Activated CD8-positive, alpha-beta memory T cell treated with anti-CD3 and anti-CD28 coated beads for 4 hours (primary cell): Measurements from ENCODE around the gene DNAJC22.

Experiments
- DNase-seq, 2 donors: peaks; one replicate each; pipeline ENCODE4 v3.0.0-alpha.2; 2020; ENCODE audit warnings: low read depth in 2 of 2

DNAJC22 gene

DNA sequence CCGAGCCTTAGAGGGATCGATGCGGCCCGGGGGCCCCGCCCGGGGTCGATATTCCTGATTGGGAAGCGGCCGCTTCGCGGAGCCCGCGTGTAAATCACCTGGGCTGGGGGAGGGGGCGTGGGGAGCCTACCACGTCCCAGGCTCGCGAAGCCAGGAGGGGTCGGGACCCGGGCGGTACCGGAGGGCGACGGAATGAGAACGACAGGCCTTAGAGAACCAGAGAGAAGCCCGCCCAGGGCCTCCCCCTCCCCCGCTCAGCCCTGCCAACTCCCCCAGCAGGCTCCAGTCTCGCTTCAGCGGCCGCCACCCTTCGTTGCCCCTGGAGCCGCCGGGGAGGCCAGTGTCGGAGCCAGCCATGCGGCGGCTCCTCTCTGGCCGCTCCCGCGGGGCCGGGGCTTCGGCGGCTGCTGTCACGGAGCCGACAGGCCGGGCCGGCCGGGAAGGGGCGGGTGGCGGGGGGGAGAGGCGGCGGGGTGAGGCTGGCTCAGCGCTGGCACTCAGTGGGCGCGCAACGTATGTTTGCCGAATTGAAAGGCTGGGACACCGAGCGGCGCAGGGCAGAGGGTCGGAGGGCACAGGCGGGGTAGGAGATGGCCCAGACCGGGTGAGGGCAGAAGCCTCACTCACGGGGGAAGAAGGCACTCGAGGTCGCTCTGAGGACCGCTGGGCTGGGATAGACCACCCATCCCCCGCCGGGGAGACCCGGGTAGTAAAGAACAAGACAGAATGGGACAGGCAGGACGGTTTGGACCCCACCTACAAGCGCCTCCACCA is 1.4 kb upstream of the DNAJC22 start:
- no peak for DNase-seq

DNA sequence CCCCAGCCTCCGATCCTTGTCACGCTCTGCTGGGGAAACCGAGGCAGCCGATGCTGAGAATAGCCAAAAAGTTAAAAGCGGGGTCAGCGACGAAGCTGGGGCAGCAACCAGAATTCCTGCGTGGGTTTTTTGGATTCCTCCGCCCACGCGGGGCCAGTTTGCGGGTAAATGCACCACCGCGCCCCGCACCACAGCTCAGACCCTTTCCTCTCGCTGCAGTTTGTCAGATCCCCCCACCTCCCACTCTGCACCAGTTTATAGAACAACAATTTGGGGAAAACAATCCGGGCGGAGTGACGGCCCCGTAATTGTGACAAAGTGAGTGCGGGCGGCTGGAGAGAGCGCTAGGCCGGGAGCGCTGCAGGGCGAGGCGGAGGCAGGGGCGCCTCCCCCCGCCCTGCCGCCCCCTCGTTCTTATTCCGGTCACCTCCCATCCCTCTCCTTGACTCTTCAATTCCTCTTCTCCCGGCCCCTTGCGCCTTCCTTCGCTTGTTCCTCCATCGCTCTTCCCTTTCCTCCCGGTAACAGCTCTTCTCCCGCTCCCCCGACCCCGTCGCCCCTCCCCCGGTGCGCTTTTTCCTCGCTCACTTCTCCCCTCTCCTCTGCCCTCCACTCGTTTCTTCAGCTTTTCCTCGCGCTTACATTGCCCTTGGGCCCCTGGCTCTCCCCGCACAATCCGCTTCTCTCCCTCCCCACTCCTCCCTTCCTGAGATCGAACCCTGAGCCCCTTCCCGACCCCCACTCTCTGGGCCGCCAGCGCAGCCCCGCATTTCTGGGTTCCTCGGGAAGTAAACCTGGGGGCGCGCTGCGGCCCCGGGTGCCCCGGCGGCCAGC is 646 bp upstream of the DNAJC22 start:
- no peak for DNase-seq

DNA sequence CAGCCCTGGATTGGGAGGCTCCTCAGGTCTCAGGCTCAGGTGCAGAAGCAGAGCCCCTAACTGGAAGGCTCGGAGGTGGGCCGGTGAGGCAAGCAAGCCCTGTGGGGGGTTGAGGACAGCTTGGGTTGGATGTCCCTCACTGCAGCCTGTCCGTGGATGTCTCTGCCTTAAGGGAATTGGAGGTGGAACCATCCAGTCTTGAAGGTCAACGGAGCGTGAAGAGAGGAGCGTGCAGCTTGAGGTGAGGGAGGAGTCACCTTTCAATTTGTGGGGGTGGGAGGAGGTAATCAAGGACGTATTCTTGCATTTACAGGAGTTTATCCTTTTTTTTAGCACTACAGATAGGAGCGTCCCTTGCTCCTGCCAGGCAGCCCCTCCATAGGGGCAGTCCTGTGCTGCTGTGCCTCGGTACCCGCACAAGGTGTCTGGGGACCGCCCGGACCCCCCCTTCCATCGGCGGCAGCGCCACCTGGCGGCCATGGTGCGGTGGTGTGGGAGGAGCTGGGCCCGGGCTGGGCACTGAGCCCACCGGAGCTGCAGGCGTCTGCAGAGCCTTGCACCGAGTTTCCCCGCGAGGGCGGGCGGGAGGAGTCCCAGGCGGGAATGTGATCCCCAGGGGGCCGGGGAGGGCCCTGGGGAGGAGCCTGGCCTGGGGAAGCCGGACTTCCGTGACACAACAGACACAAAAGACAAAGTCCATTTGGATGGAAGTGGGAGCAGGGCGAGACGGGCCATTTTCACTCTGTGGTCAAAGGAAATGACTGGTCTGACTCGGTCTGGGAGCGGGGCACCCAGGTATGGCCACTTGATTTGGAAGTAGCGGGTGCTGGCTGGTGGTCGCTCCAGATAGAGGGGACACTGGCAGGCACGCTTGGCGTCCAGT is 864 bp downstream of the DNAJC22 start:
- DNase-seq, result peak in 1 of 2 donors; percentile 54

DNA sequence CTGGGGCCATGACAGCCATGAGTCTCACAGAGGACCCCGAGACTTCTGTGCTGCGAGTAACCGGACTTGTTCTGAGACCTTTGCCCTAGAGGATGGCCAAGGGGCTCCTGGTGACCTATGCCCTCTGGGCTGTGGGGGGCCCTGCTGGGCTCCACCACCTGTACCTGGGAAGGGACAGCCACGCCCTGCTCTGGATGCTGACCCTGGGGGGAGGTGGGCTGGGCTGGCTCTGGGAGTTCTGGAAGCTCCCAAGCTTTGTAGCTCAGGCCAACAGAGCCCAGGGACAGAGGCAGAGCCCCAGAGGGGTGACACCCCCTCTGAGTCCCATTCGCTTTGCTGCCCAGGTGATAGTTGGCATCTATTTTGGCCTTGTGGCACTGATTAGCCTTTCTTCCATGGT is 2.1 kb downstream of the DNAJC22 start:
- DNase-seq, result no peak

DNA sequence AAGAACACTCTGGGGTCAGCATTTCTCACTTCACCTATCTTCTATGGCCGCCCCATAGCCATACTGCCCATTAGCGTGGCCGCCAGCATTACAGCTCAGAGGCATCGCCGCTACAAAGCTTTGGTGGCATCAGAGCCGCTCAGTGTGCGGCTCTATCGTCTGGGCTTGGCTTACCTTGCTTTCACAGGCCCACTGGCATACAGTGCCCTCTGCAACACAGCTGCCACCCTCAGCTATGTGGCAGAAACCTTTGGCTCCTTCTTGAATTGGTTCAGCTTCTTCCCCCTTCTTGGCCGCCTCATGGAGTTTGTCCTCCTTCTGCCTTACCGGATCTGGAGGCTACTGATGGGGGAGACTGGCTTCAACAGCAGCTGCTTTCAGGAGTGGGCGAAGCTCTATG is 2.6 kb downstream of the DNAJC22 start:
- DNase-seq, result no peak

DNA sequence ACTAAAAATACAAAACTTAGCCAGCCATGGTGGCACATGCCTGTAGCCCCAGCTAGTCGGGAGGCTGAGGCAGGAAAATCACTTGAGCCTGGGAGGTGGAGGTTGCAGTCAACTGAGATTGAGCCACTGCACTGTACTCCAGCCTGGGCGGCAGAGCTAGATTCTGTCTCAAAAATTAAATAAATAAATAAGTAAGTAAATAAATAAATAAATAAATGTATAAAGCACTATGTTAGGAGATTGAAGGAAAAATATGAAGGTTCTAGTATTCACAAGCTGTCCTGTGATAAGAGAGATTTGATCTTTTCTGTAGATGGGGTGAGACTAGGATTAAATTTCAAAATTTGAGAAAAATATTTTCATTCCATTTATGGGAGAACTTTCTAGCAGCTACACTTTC is 5.7 kb downstream of the DNAJC22 start:
- DNase-seq, result no peak

DNA sequence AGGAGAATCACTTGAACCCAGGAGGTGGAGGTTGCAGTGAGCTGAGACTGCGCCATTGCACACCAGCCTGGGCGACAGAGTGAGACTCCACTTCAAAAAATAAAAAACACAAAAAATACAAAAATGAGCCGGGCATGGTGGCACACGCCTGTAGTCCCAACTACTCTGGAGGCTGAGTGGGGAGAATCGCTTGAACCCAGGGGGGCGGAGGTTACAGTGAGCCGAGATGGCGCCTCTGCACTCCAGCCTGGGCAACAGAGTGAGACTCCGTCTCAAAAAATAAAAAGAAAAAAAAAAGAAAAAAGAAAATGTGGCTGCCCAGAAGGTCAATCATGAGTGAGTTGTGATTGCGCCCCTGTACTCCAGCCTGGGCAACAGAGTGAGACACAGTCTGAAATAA is 9.2 kb downstream of the DNAJC22 start:
- DNase-seq, result no peak

DNA sequence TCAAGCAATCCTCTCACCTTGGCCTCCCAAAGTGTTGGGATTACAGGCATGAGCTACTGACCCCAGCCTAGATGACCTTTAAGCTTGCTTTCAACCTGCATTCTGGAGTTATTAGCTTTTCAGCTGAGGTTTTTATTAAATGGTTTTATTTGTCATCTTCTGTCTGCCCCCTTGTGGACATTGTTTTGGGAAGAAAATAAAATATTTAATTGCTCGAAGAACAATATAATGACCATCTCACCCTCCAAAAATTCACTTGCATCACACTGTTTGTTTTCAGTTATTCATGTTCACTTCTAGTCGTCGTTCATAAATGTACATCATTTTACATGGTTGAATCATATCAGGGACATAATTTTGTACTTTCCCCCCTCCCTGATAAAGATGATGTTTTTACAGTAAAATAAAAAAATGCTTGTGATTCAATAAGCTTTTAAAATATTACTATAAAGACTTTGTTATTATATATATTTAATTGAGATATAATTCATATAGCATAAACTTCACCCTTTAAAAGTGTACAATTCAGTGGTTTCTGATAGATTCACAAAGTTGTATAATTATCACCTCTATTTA is 10.5 kb downstream of the DNAJC22 start:
- DNase-seq, result no peak

DNA sequence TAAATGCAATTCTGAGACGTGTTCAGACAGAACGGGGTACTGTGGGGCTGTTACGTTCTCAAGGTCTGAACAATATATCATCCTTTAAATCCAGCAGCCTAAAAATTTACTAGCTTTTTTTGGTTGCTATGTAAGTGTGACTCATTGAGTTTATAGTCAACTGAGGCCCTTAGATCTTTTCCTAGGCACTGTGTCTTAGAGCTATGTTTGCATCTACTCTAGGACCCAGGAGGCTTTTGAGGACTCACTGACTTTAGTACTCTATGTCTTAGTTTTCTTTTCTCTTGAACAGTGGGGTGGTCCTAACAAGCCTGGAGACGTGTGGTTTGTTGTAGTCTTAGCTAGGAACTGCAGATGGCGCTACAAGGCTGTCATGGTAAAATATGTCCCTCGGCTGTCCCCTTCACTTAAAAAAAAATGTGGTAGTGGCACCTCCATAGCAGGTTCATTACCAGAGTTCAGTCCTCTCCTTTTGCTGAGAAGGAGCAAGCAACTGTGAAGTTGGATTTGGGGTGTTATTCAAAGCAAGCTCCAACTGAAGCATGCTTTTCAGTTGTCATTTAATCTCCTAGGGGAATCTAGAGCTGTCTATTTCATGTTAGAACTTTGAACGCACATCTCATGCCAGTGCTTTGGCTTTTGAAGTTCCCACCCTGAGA is 11.9 kb downstream of the DNAJC22 start:
- DNase-seq, result no peak

DNA sequence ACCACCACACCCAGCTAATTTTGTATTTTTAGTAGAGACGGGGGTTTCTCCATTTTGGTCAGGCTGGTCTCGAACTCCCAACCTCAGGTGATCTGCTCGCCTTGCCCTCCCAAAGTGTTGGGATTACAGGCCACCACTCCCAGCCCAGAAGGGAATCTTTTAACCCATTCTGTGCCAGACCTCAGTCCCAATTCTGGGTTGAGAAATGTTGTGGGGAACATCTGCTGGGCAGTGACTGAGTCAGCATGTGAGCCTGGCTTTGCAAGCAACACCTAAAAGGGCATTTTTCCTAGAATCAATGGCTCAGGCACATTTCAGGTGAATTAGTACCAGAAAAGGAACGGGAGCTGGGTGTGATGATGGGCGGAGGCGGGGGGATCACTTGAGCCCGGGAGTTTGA is 13.0 kb downstream of the DNAJC22 start:
- no peak for DNase-seq

DNA sequence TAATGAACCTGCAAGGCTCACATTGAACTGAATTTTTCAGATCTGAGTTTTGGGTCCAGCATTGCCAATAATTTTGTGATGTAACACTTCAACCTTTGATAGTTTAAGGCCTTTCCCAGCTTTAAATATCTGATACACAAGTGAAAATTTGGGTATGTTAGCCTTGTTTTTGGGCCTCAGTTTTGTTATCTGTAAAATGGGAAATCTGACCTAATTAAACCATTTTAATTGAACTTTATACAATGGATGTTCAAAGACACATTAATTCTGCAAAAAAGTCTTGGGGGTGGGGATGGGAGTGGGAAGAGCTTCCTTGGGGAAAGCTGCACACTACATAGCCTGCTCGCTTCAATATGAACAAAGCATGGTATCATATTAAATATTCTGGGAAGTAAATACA is 15.4 kb downstream of the DNAJC22 start:
- no peak for DNase-seq

DNA sequence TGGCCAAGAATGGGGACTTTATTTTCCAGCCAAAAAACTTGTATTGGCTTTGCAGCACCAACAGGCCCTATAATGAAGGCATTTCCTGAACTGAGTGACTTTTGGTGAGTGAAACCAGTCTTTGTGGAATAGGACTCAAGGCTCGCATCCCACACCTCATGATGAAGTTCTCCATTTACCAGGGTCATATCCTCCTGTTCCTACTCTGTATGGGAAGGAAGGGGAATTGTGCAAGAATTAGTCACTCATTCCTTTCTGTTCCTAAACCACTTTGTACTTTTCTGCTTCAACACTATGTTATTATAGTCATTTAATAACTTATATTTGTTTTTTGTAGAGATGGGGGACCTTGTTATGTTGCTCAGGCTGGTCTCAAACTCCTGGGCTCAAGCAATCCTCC is 18.3 kb downstream of the DNAJC22 start:
- no peak for DNase-seq

DNA sequence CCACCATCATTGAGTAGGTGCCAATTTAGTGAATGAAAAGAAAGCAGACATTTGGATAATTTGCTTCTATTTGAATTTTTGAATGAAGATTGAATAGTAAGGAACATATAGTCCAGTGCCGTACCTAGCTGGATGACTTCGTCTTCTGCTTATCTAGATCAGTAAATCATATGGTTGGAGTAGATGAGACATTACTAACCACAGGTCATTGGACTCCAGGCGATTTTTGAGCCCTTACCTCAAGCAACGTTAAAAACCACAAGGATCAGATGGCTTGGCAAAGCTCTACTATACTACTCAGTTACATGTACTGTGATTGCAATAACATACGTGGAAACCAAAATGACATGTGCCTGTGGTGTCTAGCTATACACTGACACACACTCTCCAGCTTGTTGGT is 18.9 kb downstream of the DNAJC22 start:
- no peak for DNase-seq

DNA sequence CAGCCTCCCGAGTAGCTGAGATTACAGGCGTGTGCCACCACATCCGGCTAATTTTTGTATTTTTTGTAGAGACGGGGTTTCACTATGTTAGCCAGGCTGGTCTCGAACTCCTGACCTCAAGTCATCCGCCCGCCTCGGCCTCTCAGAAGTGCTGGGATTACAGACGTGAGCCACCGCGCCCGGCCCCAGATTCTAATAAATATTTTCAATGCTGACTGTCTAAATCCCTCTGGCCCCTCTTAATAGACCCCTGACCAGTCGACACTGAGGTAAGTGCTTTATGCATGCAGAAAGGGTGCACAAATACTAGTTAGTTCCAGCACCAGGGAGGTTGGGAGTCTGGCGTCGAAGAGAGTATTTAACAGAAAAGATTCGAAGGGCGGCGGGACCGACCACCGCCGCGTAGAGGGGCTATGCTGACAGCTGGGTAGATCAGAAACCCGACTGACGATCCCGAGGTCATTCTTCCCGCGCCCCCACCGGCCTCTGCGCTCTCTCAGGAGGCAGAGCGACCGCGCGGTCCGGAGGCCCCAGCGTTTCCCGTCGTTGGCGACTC is 19.5 kb downstream of the DNAJC22 start:
- DNase-seq, result no peak

DNA sequence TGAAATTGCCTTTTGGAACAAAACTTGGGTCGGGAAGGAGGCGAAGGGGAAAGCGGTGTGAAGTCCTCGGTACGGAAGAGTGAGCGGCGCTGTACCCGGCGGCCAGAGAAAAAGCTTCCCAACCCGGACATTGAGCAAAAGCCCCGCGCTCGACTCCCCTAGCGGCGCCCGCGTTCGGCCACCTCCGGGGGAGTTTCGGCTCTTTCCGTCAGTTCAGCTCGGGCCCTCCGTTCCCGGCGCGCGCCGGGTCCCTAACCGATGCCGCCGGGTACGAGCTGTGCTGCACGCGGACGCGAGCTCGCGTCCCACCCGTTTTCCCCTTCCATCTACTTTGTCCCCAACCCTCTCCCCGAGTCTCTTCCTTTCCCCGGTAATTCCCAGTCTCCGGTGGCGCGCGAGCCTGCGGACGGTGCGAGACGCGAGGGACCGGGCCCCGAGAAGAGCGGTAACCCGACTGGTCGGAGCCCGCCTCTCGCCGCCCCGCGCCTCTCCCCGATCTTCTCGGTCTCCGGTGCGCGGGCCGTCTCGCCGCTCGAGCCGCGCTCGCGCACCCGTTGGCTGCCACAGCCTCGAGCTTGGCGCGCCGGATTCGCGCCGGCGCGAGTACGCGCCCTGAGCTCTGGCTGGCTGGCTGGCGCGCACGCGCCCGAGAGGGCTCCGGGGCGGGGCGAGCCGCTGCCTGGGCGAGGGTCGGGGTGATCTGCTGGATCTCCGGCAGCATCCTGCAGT is 20.1 kb downstream of the DNAJC22 start:
- DNase-seq, result peak; percentile 67 to 70

DNA sequence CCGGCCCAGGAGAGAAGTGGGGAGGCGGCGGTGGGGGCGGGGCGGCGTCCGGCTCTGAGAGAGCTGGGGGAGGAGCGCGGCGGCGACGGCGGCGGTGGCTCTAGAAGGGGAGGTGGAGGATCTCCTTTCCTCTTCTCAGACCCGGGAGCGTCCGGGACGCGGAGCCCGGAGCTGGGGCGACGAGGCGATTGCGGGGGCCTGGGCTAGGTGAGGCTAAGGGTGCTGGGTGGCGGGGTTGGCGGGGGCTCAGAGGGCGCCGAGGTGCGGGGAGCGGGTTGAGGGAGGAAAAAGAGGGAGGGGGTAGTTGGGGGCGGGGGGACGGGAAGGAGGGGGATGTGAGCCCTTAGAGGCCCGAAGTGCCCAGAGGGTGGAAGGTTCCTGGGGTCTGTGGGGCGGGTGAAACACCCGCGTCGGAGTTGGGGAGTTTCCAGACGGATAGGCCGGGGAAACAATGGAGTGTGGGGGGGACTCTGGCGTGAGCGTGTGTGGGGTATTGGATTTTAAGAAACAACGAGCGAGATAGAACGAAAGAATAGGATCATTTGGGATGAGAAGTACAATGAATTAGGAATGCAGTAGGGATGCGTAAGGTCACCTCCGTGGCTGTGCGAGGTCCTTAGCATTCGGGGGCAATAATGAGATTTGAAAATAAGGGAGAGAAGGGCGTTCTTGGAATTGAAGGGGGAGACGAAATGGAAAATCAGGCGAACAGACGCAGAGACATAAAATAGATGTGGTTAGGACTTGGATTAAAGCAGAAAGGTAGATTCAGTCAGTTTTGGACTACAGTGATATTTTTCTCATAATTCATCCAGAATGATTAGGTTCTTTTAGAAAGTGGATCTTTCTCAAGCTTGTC is 20.9 kb downstream of the DNAJC22 start, which contains the start of gene SPATS2:
Gene SPATS2 (plus strand): TSS at position 82 of the 859 bp plus-strand sequence. CDS start 93,551 bp downstream, outside the sequence.
- no peak for DNase-seq

DNA sequence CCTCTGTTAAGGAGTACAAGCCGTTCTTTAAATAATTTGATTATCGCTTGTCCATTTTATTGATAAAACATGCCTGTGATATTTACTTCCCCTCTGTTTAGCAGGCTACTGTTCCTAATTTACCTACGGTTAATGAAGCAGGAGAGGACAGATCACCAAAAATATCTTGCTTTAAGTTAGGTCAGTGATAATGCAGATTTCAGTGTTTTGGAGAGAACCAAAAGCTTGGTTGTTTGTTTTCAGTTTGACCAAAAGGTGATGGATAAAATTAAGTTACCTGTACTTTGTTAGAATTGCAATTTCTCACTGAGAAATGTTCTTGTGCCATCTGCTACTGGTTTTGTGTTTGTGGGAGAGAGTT is 21.5 kb downstream of the DNAJC22 start:
- no peak for DNase-seq

DNA sequence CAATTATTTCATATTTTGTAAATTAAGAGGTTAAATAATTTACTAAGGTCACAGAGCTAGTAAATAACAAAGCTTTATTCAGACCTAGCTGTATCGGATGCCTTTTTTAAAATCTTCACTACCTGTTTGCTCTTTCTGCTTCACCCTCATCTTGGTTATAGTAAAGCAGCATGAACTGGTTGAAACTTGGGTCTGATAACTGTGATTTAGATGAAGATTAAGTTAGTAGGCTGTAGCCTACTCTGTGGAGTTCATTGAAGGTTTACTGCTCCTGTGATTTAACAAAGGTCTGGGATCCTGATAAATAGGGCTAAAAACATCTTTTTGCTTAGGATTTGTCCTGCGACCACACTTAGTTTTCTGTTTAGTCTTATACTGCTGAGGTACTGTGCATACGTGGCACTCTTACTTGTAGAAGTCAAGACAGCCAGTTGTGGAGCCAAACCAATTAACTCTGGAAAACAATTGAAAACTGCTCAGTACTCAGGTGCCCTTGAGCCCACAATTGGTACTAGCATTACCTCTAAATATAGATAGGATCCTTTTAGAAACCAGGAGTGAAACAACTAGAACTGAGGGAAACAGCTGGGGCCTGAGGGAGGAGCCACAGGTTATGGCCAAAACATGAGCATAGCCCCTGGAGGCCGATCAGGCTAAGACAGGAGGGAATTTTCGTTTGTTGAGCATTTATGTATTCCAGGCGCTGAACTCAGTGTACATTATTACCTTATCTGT is 22.9 kb downstream of the DNAJC22 start:
- no peak for DNase-seq

DNA sequence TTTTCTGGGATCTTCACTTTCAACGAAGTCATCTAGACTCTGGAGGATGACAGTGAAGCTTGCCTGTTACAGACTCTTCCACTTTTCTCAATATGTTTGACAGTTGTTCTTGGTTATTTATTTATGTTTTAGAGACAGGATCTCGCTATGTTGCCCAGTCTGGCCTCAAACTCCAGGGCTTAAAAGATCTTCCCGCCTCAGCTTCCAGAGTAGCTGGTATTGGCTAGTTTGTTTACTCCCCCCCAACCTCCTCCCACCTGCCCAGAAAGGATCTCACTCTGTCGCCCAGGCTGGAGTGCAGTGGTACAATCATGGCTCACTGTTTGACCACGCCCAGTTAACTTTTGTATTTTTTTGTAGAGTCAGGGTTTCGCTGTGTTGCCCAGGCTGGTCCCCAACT is 23.9 kb downstream of the DNAJC22 start:
- DNase-seq, result no peak
